ENCODE data around the gene ZNF32.

ZNF32 gene

GRCh38 chr10:43619368-43619767 lies 29.3 kb downstream of the ZNF32 start:
- Histone ChIP-seq H3K4me3 (replicated peaks; ENCODE audit: insufficient read depth, low read length) (no peak overlapping the region), H3K27ac (replicated peaks) (no peak overlapping the region), H3K27me3 (ENCODE audit: insufficient read depth, poor library complexity, severe bottlenecking) (no peaks in the 10 kb centered on the region)
- no peak for DNase-seq (ENCODE audit: low read depth in 1 of 2, low spot score in 1 of 2)
- TF ChIP-seq GABPA (IDR thresholded peaks at IDR 0.05; ENCODE audit: low read depth) = no peak
- TF ChIP-seq POLR2AphosphoS5 (IDR thresholded peaks at IDR 0.05; ENCODE audit: low read depth) = no peak
- TF ChIP-seq SPI1 (IDR thresholded peaks at IDR 0.05; ENCODE audit: borderline replicate concordance, low read depth) = no peak
- no peak for TF ChIP-seq REST (IDR thresholded peaks at IDR 0.05; ENCODE audit: insufficient replicate concordance, low read depth)
- TF ChIP-seq CTCF (IDR thresholded peaks at IDR 0.05; ENCODE audit: insufficient read depth, low read length) = no peak

GRCh38 chr10:43616697-43617370 lies 31.8 kb downstream of the ZNF32 start:
- no peak for DNase-seq (ENCODE audit: low read depth in 1 of 2, low spot score in 1 of 2)
- TF ChIP-seq REST (IDR thresholded peaks at IDR 0.05; ENCODE audit: insufficient replicate concordance, low read depth) = no peak
- TF ChIP-seq GABPA (IDR thresholded peaks at IDR 0.05; ENCODE audit: low read depth) = no peak
- TF ChIP-seq POLR2AphosphoS5 (IDR thresholded peaks at IDR 0.05; ENCODE audit: low read depth) = no peak
- no peak for TF ChIP-seq SPI1 (IDR thresholded peaks at IDR 0.05; ENCODE audit: borderline replicate concordance, low read depth)
- no peak for TF ChIP-seq CTCF (IDR thresholded peaks at IDR 0.05; ENCODE audit: insufficient read depth, low read length)
- Histone ChIP-seq H3K27me3 (ENCODE audit: insufficient read depth, poor library complexity, severe bottlenecking) (no peaks in the 10 kb centered on the region), H3K27ac (replicated peaks) (no peak overlapping the region), H3K4me3 (replicated peaks; ENCODE audit: insufficient read depth, low read length) (no peak overlapping the region)

- no peak overlapping the region for H3K27ac ChIP-seq (replicated peaks)
- TF ChIP-seq POLR2AphosphoS5 (IDR thresholded peaks at IDR 0.05; ENCODE audit: low read depth) (no peak), REST (IDR thresholded peaks at IDR 0.05; ENCODE audit: insufficient replicate concordance, low read depth) (no peak), CTCF (IDR thresholded peaks at IDR 0.05; ENCODE audit: insufficient read depth, low read length) (no peak), GABPA (IDR thresholded peaks at IDR 0.05; ENCODE audit: low read depth) (no peak), SPI1 (IDR thresholded peaks at IDR 0.05; ENCODE audit: borderline replicate concordance, low read depth) (no peak)
- H3K27me3 ChIP-seq (ENCODE audit: insufficient read depth, poor library complexity, severe bottlenecking) = no peaks in the 10 kb centered on the region
- no peak for DNase-seq (ENCODE audit: low read depth in 1 of 2, low spot score in 1 of 2)
- H3K4me3 ChIP-seq (replicated peaks; ENCODE audit: insufficient read depth, low read length) = no peak overlapping the region
Observed at GRCh38 chr10:43610636-43611035, 38.0 kb downstream of the ZNF32 start.
